Fibroblast of lung (primary cell): Measurements from ENCODE around the gene FBRSL1. TPM values are rescaled to one million over a fixed set of nuclear protein-coding genes. Genes with fewer than 3 reads are reported as not detected.

ENCODE experiments used
- DNase-seq, 2 donors: peaks; one replicate each; pipeline versions ENCODE4 v3.0.0 to v3.0.0-alpha.2; 2010; ENCODE audit warnings: low read depth in 2 of 2
- H2AFZ ChIP-seq: 2 replicates; pipeline ENCODE4 v1.5.1; 2012; ENCODE audit warnings: low read length, control low read depth, inconsistent platforms
- H3K27ac ChIP-seq: 2 replicates; pipeline ENCODE4 v1.5.1; 2011; ENCODE audit warnings: low read length, control low read depth; ENCODE audit not compliant: insufficient read depth
- H3K27me3 ChIP-seq: 2 replicates; pipeline ENCODE4 v1.5.1; 2011; ENCODE audit warnings: mild to moderate bottlenecking, low read length; ENCODE audit not compliant: control insufficient read depth, insufficient read depth
- H3K36me3 ChIP-seq: 2 replicates; pipeline ENCODE4 v1.5.1; 2011; ENCODE audit warnings: low read length; ENCODE audit not compliant: control insufficient read depth, insufficient read depth
- H3K4me1 ChIP-seq: 2 replicates; pipeline ENCODE4 v1.5.1; 2011; ENCODE audit warnings: low read length; ENCODE audit not compliant: control insufficient read depth, insufficient read depth; ENCODE audit errors: extremely low read depth
- H3K4me2 ChIP-seq: 2 replicates; pipeline ENCODE4 v1.5.1; 2011; ENCODE audit warnings: low read length, control low read depth; ENCODE audit not compliant: insufficient read depth; ENCODE audit errors: extremely low read depth
- H3K4me3 ChIP-seq, 4 experiments: fragments of 200-600 bp in 1 of 4; sonication (generic) in 1 of 4; replicated peaks in 1 of 4; 2 replicates each; pipeline ENCODE4 v1.5.1; 2011 to 2016; ENCODE audit warnings: low read length in 4 of 4, low read depth in 3 of 4, mild to moderate bottlenecking in 3 of 4, control low read depth in 2 of 4, inconsistent platforms in 1 of 4, mixed read lengths in 1 of 4; ENCODE audit not compliant: insufficient read depth in 1 of 4; ENCODE audit errors: control extremely low read depth in 1 of 4
- H3K79me2 ChIP-seq: 2 replicates; pipeline ENCODE4 v1.5.1; 2012; ENCODE audit warnings: mild to moderate bottlenecking, low read length, inconsistent platforms; ENCODE audit not compliant: control insufficient read depth, insufficient read depth
- H3K9ac ChIP-seq: 2 replicates; pipeline ENCODE4 v1.5.1; 2011; ENCODE audit warnings: mild to moderate bottlenecking, low read length, control low read depth; ENCODE audit not compliant: insufficient read depth
- H3K9me3 ChIP-seq: 2 replicates; pipeline ENCODE4 v1.5.1; 2012; ENCODE audit warnings: low read depth, low read length; ENCODE audit not compliant: control insufficient read depth, insufficient read depth
- H4K20me1 ChIP-seq: 2 replicates; pipeline ENCODE4 v1.5.1; 2011; ENCODE audit warnings: low read length; ENCODE audit not compliant: control insufficient read depth, insufficient read depth; ENCODE audit errors: extremely low read depth
- CTCF ChIP-seq, 2 donors: IDR thresholded peaks in 1 of 2; conservative IDR thresholded peaks in 1 of 2; 1 replicate in 1 of 2; 2 replicates in 1 of 2; pipeline ENCODE4 v1.5.1; 2011 to 2012; ENCODE audit warnings: low read length in 2 of 2, control low read depth in 1 of 2, inconsistent platforms in 1 of 2, low read depth in 1 of 2, mild to moderate bottlenecking in 1 of 2
- EZH2 ChIP-seq: IDR thresholded peaks from 2 replicates; pipeline ENCODE4 v1.5.1; 2012; ENCODE audit warnings: low read length, control low read depth, mild to moderate bottlenecking; ENCODE audit errors: missing control alignments
- polyA plus RNA-seq, 2 donors: library from polyadenylated mRNA; depleted of rRNA in 1 of 2; stranded (reverse) in 1 of 2; unstranded in 1 of 2; fragments of >200 nt; gene quantifications; 2 replicates each; pipeline ENCODE4 v1.2.1, GENCODE V29; 2011 to 2012; ENCODE audit warnings: missing spikeins in 1 of 2
- total RNA-seq: library from RNA; depleted of rRNA; stranded (reverse); fragments of >200 nt; gene quantifications from 2 replicates; pipeline ENCODE4 v1.2.1, GENCODE V29; 2014

The FBRSL1 gene
- total and polyA plus RNA-seq, 2 donors (not counting 1 experiment from before 2014, with no cell fraction given): 1.4 to 1.8 TPM

GRCh38 chr12:132458846-132459641, 30.9 kb upstream of the FBRSL1 start:
- no peaks in the 10 kb centered on the region for H3K36me3 ChIP-seq
- H2AFZ ChIP-seq: no peak overlapping the region
- no peaks in the 10 kb centered on the region for H3K79me2 ChIP-seq
- DNase-seq: no peak
- no peak for TF ChIP-seq CTCF (conservative IDR thresholded peaks at IDR 0.05 in 1 of 2, IDR thresholded peaks at IDR 0.05 in 1 of 2; ENCODE audit: low read depth in 1 of 2, low read length in 2 of 2)
- no peak overlapping the region for H3K4me3 ChIP-seq
- no peak overlapping the region for H3K4me2 ChIP-seq
- peaks cover 4% of the 10 kb centered on the region for H3K9me3 ChIP-seq
- H3K4me1 ChIP-seq: no peaks in the 10 kb centered on the region
- H4K20me1 ChIP-seq: no peaks in the 10 kb centered on the region
- H3K27me3 ChIP-seq: no peaks in the 10 kb centered on the region
- H3K9ac ChIP-seq: no peak overlapping the region
- H3K27ac ChIP-seq: no peak overlapping the region

DNA sequence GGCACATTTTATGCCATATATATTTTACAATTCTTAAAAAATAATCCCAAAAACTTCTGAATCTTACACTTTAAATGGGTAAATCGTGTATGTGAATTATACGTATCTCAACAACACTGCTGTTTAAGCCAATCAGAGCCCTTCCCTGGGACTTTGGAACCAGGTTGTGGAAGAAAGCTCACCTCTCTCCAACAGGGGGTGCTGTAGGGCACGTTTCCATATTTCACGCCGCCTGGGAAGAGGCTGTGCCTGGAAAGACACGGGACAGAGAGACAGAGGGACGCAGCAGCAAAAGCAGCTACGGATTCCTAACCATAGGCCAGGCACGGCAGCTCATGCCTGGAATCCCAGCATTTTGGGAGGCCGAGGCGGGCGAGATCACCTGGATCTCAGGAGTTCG, 29.4 kb upstream of the FBRSL1 start:
- H3K27me3 ChIP-seq: no peaks in the 10 kb centered on the region
- H3K4me3 ChIP-seq: no peak overlapping the region
- peaks cover 5% of the 10 kb centered on the region for H3K9me3 ChIP-seq
- no peaks in the 10 kb centered on the region for H3K36me3 ChIP-seq
- no peak overlapping the region for H3K9ac ChIP-seq
- no peak overlapping the region for H2AFZ ChIP-seq
- H3K27ac ChIP-seq: no peak overlapping the region
- no peak overlapping the region for H3K4me2 ChIP-seq
- no peaks in the 10 kb centered on the region for H3K79me2 ChIP-seq
- TF ChIP-seq CTCF (conservative IDR thresholded peaks at IDR 0.05 in 1 of 2, IDR thresholded peaks at IDR 0.05 in 1 of 2; ENCODE audit: low read depth in 1 of 2, low read length in 2 of 2) (peak in 1 of 2 donors; percentile 21), EZH2 (no peak)
- no peaks in the 10 kb centered on the region for H4K20me1 ChIP-seq
- no peaks in the 10 kb centered on the region for H3K4me1 ChIP-seq
- no peak for DNase-seq

DNA sequence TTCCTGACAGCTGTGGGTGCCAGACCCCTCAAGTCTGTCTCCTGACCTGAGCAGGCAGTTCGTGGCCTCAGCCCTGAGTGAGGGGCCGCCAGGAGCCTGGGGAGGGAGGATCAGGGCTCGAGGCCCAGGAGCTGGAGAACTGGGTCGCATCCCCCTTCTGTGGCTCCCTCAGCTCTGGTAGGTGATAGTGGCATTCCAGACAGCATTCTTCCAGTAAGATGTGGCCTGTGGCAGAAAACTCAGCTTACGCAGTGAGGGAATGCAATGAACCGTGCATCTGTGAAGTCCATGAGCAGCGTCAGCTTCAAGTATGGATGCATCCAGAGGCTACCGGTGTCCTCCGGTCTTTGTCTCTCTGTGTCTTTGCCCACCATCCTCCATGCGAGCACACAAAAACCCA, 28.4 kb upstream of the FBRSL1 start:
- TF ChIP-seq EZH2: no peak
- TF ChIP-seq CTCF (conservative IDR thresholded peaks at IDR 0.05 in 1 of 2, IDR thresholded peaks at IDR 0.05 in 1 of 2; ENCODE audit: low read depth in 1 of 2, low read length in 2 of 2): no peak
- Histone ChIP-seq H3K9ac (no peak overlapping the region), H3K9me3 (peaks cover 2% of the 10 kb centered on the region), H3K27ac (no peak overlapping the region), H3K27me3 (no peaks in the 10 kb centered on the region), H2AFZ (no peak overlapping the region), H3K79me2 (no peaks in the 10 kb centered on the region), H3K36me3 (no peaks in the 10 kb centered on the region), H3K4me2 (no peak overlapping the region), H3K4me3 (no peak overlapping the region), H4K20me1 (no peaks in the 10 kb centered on the region), H3K4me1 (no peaks in the 10 kb centered on the region)
- DNase-seq: peak in 1 of 2 donors; percentile 33
